Measurements from ENCODE around the gene VPS8.

DNA sequence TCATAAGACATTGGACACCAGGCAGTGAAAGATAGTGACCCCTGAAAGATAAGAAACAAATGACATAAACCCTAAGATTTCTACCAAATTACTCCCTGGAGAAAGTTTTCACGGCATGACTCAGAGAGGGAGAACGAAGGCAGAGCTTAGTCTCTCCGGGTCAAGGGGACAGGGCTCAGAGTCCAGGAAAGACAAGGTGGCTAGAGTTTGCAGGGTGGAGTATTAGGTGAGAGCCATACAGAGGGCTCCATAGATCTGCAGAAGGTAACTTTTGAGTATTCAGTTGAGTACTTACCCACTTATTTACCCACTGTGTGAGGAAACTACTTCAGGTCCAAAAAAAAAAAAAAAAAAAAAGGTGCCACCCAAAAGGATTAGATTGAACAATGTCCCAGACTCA lies 197.7 kb downstream of the VPS8 start:
- TF ChIP-seq, protein P1, sequence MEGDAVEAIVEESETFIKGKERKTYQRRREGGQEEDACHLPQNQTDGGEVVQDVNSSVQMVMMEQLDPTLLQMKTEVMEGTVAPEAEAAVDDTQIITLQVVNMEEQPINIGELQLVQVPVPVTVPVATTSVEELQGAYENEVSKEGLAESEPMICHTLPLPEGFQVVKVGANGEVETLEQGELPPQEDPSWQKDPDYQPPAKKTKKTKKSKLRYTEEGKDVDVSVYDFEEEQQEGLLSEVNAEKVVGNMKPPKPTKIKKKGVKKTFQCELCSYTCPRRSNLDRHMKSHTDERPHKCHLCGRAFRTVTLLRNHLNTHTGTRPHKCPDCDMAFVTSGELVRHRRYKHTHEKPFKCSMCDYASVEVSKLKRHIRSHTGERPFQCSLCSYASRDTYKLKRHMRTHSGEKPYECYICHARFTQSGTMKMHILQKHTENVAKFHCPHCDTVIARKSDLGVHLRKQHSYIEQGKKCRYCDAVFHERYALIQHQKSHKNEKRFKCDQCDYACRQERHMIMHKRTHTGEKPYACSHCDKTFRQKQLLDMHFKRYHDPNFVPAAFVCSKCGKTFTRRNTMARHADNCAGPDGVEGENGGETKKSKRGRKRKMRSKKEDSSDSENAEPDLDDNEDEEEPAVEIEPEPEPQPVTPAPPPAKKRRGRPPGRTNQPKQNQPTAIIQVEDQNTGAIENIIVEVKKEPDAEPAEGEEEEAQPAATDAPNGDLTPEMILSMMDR (IDR thresholded peaks at IDR 0.05; ENCODE audit: insufficient read depth, low read length, poor library complexity, severe bottlenecking) = no peak
- no peak for TF ChIP-seq EZH2phosphoT487 (conservative IDR thresholded peaks at IDR 0.05; ENCODE audit: low read length)

Data from SU-DHL-6 (cell line).